IPS DF 4.7 (cell line): ENCODE results near the gene EIF4G3.
"Not testable (repeated sequence)": the region's sequence is repeated elsewhere in the genome, so short reads cannot be mapped to it uniquely, and the experiment has no call there.

Experiments
- DNase-seq: peaks from one replicate; pipeline ENCODE4 v3.0.0-alpha.2; 2013; ENCODE audit warnings: low spot score; ENCODE audit errors: extremely low read depth

EIF4G3 gene

GRCh38 chr1:21106238-21106637 lies 70.5 kb downstream of the EIF4G3 start:
- no peak for DNase-seq

GRCh38 chr1:21105807-21106206 lies 70.9 kb downstream of the EIF4G3 start:
- no peak for DNase-seq

GRCh38 chr1:21104683-21105082 lies 72.0 kb downstream of the EIF4G3 start:
- DNase-seq: no peak

- no peak for DNase-seq
These were observed 76.2 kb downstream of the EIF4G3 start for GRCh38 chr1:21100481-21100921.

GRCh38 chr1:21099869-21100131 lies 76.9 kb downstream of the EIF4G3 start:
- no peak for DNase-seq

- DNase-seq: no peak
These were observed 77.4 kb downstream of the EIF4G3 start for GRCh38 chr1:21099034-21099868.

GRCh38 chr1:21098186-21098915 lies 78.3 kb downstream of the EIF4G3 start:
- no peak for DNase-seq

GRCh38 chr1:21097729-21098128 lies 79.0 kb downstream of the EIF4G3 start:
- DNase-seq: no peak

- DNase-seq: no peak
These were observed 80.7 kb downstream of the EIF4G3 start for GRCh38 chr1:21095976-21096375.

- DNase-seq: not testable (repeated sequence)
These were observed 82.4 kb downstream of the EIF4G3 start for GRCh38 chr1:21094282-21094681.

- DNase-seq: not testable (repeated sequence)
These were observed 83.3 kb downstream of the EIF4G3 start for GRCh38 chr1:21093271-21093958.

GRCh38 chr1:21092545-21092944 lies 84.2 kb downstream of the EIF4G3 start:
- not testable (repeated sequence) for DNase-seq

- DNase-seq: not testable (repeated sequence)
These were observed 85.5 kb downstream of the EIF4G3 start for GRCh38 chr1:21091053-21091690.

GRCh38 chr1:21090463-21090862 lies 86.2 kb downstream of the EIF4G3 start:
- no peak for DNase-seq

- no peak for DNase-seq
These were observed 87.0 kb downstream of the EIF4G3 start for GRCh38 chr1:21089731-21090130.

- DNase-seq: no peak
These were observed 87.4 kb downstream of the EIF4G3 start for GRCh38 chr1:21089299-21089698.

GRCh38 chr1:21084111-21084810 lies 92.4 kb downstream of the EIF4G3 start:
- DNase-seq: no peak

GRCh38 chr1:21082073-21082472 lies 94.6 kb downstream of the EIF4G3 start:
- DNase-seq: no peak

- no peak for DNase-seq
These were observed 99.6 kb downstream of the EIF4G3 start for GRCh38 chr1:21077085-21077484.

GRCh38 chr1:21072721-21073120 lies 104.0 kb downstream of the EIF4G3 start:
- DNase-seq: no peak

GRCh38 chr1:21069549-21069948 lies 107.1 kb downstream of the EIF4G3 start:
- DNase-seq: no peak
